OCI-LY1 (cell line): ENCODE measurements around the gene CREB5.

Source experiments
- H2AFZ ChIP-seq: fragments of 200-600 bp; sonication (generic), shearing (Covaris generic); 2 replicates; pipeline ENCODE4 v1.6.0; 2014; ENCODE audit warnings: antibody characterized with exemption, mild to moderate bottlenecking, low read length
- H3F3A ChIP-seq: fragments of 200-600 bp; sonication (generic), shearing (Covaris generic); 2 replicates; pipeline ENCODE4 v1.6.0; 2014; ENCODE audit warnings: mild to moderate bottlenecking, antibody characterized with exemption, low read length, moderate library complexity; ENCODE audit not compliant: insufficient read depth
- H3K27ac ChIP-seq: fragments of 200-600 bp; sonication (generic); 2 replicates; pipeline ENCODE4 v1.5.1; 2014; ENCODE audit warnings: low read length, mixed run types, mild to moderate bottlenecking, low read depth; ENCODE audit not compliant: poor library complexity, severe bottlenecking
- H3K27me3 ChIP-seq: fragments of 200-600 bp; sonication (generic); 2 replicates; pipeline ENCODE4 v1.6.0; 2014; ENCODE audit warnings: antibody characterized with exemption, mild to moderate bottlenecking, low read length, moderate library complexity; ENCODE audit not compliant: insufficient read depth
- H3K36me3 ChIP-seq: fragments of 200-600 bp; sonication (generic); 2 replicates; pipeline ENCODE4 v1.6.1; 2014; ENCODE audit warnings: mild to moderate bottlenecking, antibody characterized with exemption, low read length, moderate library complexity, mixed read lengths; ENCODE audit not compliant: insufficient read depth
- H3K4me1 ChIP-seq: fragments of 200-600 bp; sonication (generic); 2 replicates; pipeline ENCODE4 v1.5.1; 2014; ENCODE audit warnings: mild to moderate bottlenecking, low read length, moderate library complexity; ENCODE audit not compliant: insufficient read depth, severe bottlenecking
- H3K4me2 ChIP-seq: fragments of 200-600 bp; sonication (generic), shearing (Covaris generic); 2 replicates; pipeline ENCODE4 v1.6.1; 2014; ENCODE audit warnings: low read length
- H3K4me3 ChIP-seq: fragments of 200-600 bp; sonication (generic); 2 replicates; pipeline ENCODE4 v1.5.1; 2014; ENCODE audit warnings: low read length, low read depth, mild to moderate bottlenecking, mixed read lengths; ENCODE audit not compliant: poor library complexity, severe bottlenecking
- H3K79me2 ChIP-seq: fragments of 200-600 bp; shearing (Covaris generic); 2 replicates; pipeline ENCODE4 v1.6.1; 2016; ENCODE audit warnings: mixed run types, low read length, mixed read lengths; ENCODE audit not compliant: insufficient read depth
- H3K9ac ChIP-seq: fragments of 200-600 bp; sonication (generic), shearing (Covaris generic); 2 replicates; pipeline ENCODE4 v1.6.1; 2014; ENCODE audit warnings: mild to moderate bottlenecking, low read length, mixed read lengths
- H3K9me2 ChIP-seq: fragments of 200-600 bp; sonication (generic), shearing (Covaris generic); 2 replicates; pipeline ENCODE4 v1.6.1; 2014; ENCODE audit warnings: low read depth, mild to moderate bottlenecking, low read length, mixed read lengths
- H3K9me3 ChIP-seq: fragments of 200-600 bp; shearing (Covaris generic); 2 replicates; pipeline ENCODE4 v1.6.1; 2014; ENCODE audit warnings: low read length, mixed read lengths
- H4K20me1 ChIP-seq: fragments of 200-600 bp; sonication (generic), shearing (Covaris generic); 2 replicates; pipeline ENCODE4 v1.6.0; 2016; ENCODE audit warnings: mild to moderate bottlenecking, low read length; ENCODE audit not compliant: insufficient read depth
- EZH2 ChIP-seq: fragments of 200-600 bp; sonication (generic), shearing (Covaris generic); IDR thresholded peaks from 2 replicates; pipeline ENCODE4 v1.8.0; 2017; ENCODE audit warnings: borderline replicate concordance, mixed run types, mild to moderate bottlenecking, antibody characterized with exemption, low read length, moderate library complexity, mixed read lengths
- TF ChIP-seq, protein P1 (sequence below): fragments of 200-600 bp; sonication (generic), shearing (Covaris generic); IDR thresholded peaks from 2 replicates; pipeline ENCODE4 v1.5.1; 2017; ENCODE audit warnings: mild to moderate bottlenecking, antibody characterized with exemption, low read length, moderate library complexity, mixed read lengths

CREB5 gene

DNA sequence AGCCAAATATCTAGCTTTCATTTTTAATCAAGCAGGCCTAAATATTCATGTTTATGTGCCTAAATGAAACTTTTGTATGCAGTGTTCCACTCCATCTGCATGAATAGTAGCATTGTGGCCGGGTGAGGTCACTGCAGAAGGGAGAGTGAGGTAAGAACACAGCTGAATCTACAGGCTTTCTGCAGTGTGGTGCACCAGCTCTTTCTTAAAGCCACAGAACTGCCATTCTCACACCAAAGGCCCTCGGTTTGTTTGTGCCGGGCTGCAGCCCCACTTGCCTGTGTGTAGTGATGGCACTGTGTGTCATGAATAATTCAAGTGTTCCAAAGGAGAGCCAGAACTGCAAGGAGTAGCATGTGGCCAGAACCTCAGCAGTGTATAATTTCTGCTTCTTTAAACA lies 341.7 kb downstream of the CREB5 start:
- Histone ChIP-seq H3K9me3 (no peaks in the 10 kb centered on the region), H3K4me2 (no peak overlapping the region), H3K27ac (no peak overlapping the region), H3K36me3 (peaks cover 17% of the 10 kb centered on the region), H2AFZ (no peak overlapping the region), H4K20me1 (no peaks in the 10 kb centered on the region), H3K9ac (no peak overlapping the region), H3F3A (no peaks in the 10 kb centered on the region), H3K4me3 (no peak overlapping the region), H3K4me1 (peaks cover 12% of the 10 kb centered on the region), H3K27me3 (no peaks in the 10 kb centered on the region), H3K79me2 (no peaks in the 10 kb centered on the region), H3K9me2 (no peaks in the 10 kb centered on the region)
- TF ChIP-seq EZH2, result no peak
- TF ChIP-seq, protein P1, sequence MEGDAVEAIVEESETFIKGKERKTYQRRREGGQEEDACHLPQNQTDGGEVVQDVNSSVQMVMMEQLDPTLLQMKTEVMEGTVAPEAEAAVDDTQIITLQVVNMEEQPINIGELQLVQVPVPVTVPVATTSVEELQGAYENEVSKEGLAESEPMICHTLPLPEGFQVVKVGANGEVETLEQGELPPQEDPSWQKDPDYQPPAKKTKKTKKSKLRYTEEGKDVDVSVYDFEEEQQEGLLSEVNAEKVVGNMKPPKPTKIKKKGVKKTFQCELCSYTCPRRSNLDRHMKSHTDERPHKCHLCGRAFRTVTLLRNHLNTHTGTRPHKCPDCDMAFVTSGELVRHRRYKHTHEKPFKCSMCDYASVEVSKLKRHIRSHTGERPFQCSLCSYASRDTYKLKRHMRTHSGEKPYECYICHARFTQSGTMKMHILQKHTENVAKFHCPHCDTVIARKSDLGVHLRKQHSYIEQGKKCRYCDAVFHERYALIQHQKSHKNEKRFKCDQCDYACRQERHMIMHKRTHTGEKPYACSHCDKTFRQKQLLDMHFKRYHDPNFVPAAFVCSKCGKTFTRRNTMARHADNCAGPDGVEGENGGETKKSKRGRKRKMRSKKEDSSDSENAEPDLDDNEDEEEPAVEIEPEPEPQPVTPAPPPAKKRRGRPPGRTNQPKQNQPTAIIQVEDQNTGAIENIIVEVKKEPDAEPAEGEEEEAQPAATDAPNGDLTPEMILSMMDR, result no peak

DNA sequence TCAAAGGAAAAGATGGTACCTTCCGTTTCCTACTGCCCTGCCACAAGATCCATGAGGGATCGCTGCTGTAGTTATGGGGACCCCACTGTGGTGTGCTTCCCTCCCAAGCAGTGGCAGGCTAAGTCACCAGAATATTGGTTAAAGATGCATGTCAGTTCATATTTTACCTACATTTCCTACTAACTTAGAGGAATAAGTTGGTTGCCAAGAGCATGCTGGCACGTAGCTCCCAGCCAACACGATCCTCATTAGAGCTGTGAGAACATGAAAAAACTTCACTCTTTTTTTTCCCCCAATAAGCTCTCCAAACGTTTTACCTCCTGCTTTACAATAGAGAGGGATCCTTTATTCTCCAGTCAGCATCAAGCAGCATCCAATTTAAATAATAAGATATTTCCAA lies 342.1 kb downstream of the CREB5 start:
- H3K9ac ChIP-seq, result no peak overlapping the region
- H4K20me1 ChIP-seq, result no peaks in the 10 kb centered on the region
- H3K4me3 ChIP-seq, result no peak overlapping the region
- no peak overlapping the region for H2AFZ ChIP-seq
- peaks cover 17% of the 10 kb centered on the region for H3K36me3 ChIP-seq
- peaks cover 8% of the 10 kb centered on the region for H3K4me1 ChIP-seq
- H3K9me2 ChIP-seq, result no peaks in the 10 kb centered on the region
- no peak overlapping the region for H3K4me2 ChIP-seq
- H3K9me3 ChIP-seq, result no peaks in the 10 kb centered on the region
- no peaks in the 10 kb centered on the region for H3K27me3 ChIP-seq
- H3K27ac ChIP-seq, result no peak overlapping the region
- no peaks in the 10 kb centered on the region for H3F3A ChIP-seq
- TF ChIP-seq, protein P1, result no peak
- no peak for TF ChIP-seq EZH2
- H3K79me2 ChIP-seq, result no peaks in the 10 kb centered on the region

DNA sequence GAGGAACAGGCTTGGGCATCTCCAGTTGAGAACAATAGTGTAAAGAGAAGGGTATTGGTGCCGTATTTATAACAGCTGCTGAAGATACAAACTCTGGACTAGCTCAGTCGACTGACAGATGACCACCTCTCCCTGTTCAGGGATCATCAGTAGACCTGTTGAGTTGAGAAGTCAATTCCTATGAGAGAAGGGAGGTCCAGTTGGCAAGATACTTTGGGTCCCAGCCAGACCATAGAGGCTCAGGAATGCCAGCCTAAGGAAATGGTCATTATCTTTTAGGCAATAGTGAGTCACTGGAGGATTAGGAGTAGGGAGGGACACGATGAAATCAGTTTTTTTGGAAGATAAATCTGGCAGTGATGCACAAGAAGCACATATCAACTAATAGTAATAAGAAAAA lies 342.9 kb downstream of the CREB5 start:
- no peak overlapping the region for H3K27ac ChIP-seq
- H3K9me3 ChIP-seq, result no peaks in the 10 kb centered on the region

More for the DNA sequence above, 342.9 kb downstream of the CREB5 start:
- Histone ChIP-seq H3K4me1 (peaks cover 6% of the 10 kb centered on the region), H3F3A (no peaks in the 10 kb centered on the region), H3K36me3 (peaks cover 17% of the 10 kb centered on the region), H3K4me2 (no peak overlapping the region), H3K9me2 (no peaks in the 10 kb centered on the region), H4K20me1 (no peaks in the 10 kb centered on the region), H2AFZ (no peak overlapping the region), H3K27me3 (no peaks in the 10 kb centered on the region), H3K4me3 (no peak overlapping the region), H3K79me2 (no peaks in the 10 kb centered on the region), H3K9ac (no peak overlapping the region)
- TF ChIP-seq EZH2, result no peak
- TF ChIP-seq, protein P1, result no peak
